SK-N-MC (cell line): ENCODE results near the gene METRNL.

Experiments used
- EZH2 ChIP-seq: fragments of 200-600 bp; sonication (generic); IDR thresholded peaks from one replicate; pipeline ENCODE4 v1.6.1; 2017; ENCODE audit warnings: antibody characterized with exemption
- POLR2AphosphoS5 ChIP-seq: IDR thresholded peaks from 2 replicates; pipeline ENCODE4 v1.6.1; 2012; ENCODE audit warnings: mild to moderate bottlenecking, low read depth, low read length, borderline replicate concordance

DNA sequence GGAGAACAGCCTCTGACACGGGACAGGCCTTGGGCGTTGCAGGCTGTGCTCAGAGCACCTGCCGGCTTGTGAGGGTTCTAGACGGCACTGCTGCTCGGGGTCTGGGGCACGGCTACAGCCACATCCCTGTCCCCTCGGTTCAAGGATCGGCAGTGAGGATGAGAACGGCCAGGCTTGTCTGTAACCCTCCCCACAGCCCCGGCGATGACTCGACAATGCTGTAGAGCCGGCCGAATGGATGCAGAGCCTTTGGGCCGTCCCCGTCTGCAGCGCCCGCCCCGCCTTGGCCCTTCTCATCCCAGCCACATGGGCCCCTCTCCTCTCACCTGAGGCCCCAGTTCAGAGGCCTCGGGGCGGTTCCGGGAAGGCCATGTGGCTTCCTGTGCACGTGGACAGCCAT lies 49.0 kb upstream of the METRNL start:
- TF ChIP-seq POLR2AphosphoS5 (no peak), EZH2 (no peak)
